BE2C (cell line): ENCODE data around the gene HRC.

Experiments used
- DNase-seq: peaks from one replicate; pipeline ENCODE4 v3.0.0-alpha.2; 2020
- H3K27me3 ChIP-seq: fragments of 250-450 bp; sonication (Bioruptor Pico); 2 replicates; pipeline ENCODE4 v1.5.1; 2020; ENCODE audit warnings: mild to moderate bottlenecking
- H3K36me3 ChIP-seq: fragments of 250-450 bp; sonication (Bioruptor Pico); 2 replicates; pipeline ENCODE4 v1.5.1; 2020; ENCODE audit warnings: mild to moderate bottlenecking
- H3K4me1 ChIP-seq: fragments of 250-450 bp; sonication (Bioruptor Pico); 2 replicates; pipeline ENCODE4 v1.5.1; 2020
- H3K4me3 ChIP-seq: 2 replicates; pipeline ENCODE4 v1.5.1; 2011; ENCODE audit warnings: low read depth, low read length
- H3K9me3 ChIP-seq: fragments of 250-450 bp; sonication (Bioruptor Pico); 2 replicates; pipeline ENCODE4 v1.5.1; 2020
- TF ChIP-seq, protein P1 (sequence below): IDR thresholded peaks from 2 replicates; pipeline ENCODE4 v1.5.1; 2012; ENCODE audit warnings: mild to moderate bottlenecking, low read depth, low read length

HRC gene

DNA sequence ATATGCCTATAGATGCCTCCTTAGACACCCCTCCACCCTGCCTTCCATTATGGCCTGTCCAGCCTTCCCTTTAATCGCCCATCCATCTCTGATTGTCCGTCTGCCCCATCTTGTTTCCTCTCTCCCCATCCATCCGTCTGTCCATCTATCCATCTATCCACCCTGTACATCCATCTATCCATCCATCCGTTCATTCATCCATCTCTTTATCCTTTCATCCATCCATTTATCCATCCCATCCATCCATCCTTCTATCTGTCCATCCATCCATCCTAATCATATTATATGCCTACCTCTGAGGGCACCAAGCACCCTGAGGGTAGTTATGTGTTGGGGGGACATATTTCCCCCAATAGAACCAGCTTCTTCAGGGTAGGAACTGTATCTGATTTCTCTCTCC, 25.5 kb upstream of the HRC start:
- TF ChIP-seq, protein P1, sequence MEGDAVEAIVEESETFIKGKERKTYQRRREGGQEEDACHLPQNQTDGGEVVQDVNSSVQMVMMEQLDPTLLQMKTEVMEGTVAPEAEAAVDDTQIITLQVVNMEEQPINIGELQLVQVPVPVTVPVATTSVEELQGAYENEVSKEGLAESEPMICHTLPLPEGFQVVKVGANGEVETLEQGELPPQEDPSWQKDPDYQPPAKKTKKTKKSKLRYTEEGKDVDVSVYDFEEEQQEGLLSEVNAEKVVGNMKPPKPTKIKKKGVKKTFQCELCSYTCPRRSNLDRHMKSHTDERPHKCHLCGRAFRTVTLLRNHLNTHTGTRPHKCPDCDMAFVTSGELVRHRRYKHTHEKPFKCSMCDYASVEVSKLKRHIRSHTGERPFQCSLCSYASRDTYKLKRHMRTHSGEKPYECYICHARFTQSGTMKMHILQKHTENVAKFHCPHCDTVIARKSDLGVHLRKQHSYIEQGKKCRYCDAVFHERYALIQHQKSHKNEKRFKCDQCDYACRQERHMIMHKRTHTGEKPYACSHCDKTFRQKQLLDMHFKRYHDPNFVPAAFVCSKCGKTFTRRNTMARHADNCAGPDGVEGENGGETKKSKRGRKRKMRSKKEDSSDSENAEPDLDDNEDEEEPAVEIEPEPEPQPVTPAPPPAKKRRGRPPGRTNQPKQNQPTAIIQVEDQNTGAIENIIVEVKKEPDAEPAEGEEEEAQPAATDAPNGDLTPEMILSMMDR = no peak
- Histone ChIP-seq H3K9me3 (no peaks in the 10 kb centered on the region), H3K4me1 (no peaks in the 10 kb centered on the region), H3K36me3 (no peaks in the 10 kb centered on the region), H3K27me3 (no peaks in the 10 kb centered on the region), H3K4me3 (no peak overlapping the region)
- DNase-seq = no peak

DNA sequence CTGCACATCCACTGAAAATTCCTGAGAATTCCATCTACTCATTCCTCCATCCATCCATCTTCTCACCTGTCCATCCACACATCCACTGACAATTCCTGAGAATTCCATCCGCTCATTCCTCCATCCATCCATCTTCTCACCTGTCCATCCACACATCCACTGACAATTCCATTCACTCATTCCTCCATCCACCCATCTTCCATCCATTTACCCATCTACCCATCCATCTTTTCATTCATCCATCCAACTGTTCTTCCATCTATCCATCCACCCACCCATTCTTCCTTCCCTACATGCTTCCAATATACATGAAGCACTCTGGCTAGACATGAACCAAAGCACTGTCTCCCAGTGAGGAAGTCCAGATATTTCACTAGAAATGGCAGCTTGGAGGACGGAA, 18.0 kb upstream of the HRC start:
- H3K9me3 ChIP-seq = no peaks in the 10 kb centered on the region
- H3K4me1 ChIP-seq = no peaks in the 10 kb centered on the region
- H3K27me3 ChIP-seq = no peaks in the 10 kb centered on the region
- no peak overlapping the region for H3K4me3 ChIP-seq
- TF ChIP-seq, protein P1 = no peak
- DNase-seq = no peak
- no peaks in the 10 kb centered on the region for H3K36me3 ChIP-seq

DNA sequence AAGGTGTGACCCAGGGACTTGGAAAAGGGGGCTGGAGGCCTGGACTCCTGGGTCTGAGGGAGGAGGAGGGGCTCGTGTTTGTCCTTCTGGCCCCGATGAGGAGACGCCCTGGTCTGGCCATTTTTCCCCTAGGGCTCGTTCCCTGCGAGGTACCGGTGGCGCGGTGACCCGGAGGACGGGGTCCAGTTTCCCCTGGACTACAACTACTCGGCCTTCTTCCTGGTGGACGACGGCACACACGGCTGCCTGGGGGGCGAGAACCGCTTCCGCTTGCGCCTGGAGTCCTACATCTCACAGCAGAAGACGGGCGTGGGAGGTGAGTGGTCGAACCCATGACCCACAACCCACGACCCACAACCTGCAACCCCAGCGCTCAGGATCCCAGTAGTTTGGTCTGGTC, 13.2 kb upstream of the HRC start:
- H3K4me3 ChIP-seq = no peak overlapping the region
- no peaks in the 10 kb centered on the region for H3K4me1 ChIP-seq
- TF ChIP-seq, protein P1 = no peak
- H3K27me3 ChIP-seq = no peaks in the 10 kb centered on the region; the same call in 1 of the 2 replicates
- no peak for DNase-seq
- H3K36me3 ChIP-seq = no peaks in the 10 kb centered on the region
- no peaks in the 10 kb centered on the region for H3K9me3 ChIP-seq

DNA sequence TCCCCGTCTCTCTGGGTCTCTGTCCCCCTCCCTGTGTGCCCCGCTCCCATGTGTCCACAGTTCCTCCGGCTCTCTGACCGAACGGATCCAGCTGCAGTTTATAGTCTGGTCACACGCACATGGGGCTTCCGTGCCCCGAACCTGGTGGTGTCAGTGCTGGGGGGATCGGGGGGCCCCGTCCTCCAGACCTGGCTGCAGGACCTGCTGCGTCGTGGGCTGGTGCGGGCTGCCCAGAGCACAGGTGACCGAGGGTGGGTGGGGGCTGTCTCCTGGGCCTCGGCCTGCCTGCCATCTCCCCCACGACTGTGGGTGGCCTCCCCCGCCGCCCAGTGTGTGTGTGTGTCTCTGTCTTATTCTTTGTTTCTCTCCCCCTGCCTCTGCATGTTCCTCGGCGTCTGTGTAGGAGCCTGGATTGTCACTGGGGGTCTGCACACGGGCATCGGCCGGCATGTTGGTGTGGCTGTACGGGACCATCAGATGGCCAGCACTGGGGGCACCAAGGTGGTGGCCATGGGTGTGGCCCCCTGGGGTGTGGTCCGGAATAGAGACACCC, 12.7 kb upstream of the HRC start:
- H3K27me3 ChIP-seq = no peaks in the 10 kb centered on the region; the same call in 1 of the 2 replicates
- no peak for DNase-seq
- H3K4me1 ChIP-seq = no peaks in the 10 kb centered on the region
- H3K4me3 ChIP-seq = no peak overlapping the region
- H3K36me3 ChIP-seq = no peaks in the 10 kb centered on the region
- TF ChIP-seq, protein P1 = no peak
- H3K9me3 ChIP-seq = no peaks in the 10 kb centered on the region

DNA sequence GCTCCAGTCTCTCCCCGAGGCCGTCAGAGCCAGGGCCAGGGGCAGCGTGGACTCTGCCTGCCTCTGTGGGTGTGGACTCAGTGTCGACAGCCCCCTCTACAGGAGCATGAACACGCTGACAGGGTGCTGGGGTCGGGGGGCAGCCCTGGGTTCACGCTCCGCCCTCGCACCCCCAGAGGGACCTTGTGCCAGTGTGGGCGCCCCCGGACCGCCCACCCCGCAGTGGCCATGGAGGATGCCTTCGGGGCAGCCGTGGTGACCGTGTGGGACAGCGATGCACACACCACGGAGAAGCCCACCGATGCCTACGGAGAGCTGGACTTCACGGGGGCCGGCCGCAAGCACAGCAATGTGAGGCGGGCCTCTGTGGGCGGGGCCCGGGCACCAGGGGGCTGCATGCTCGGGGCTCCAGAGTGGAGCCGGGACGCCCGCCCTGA, 10.7 kb upstream of the HRC start:
- Histone ChIP-seq H3K36me3 (no peaks in the 10 kb centered on the region), H3K27me3 (no peaks in the 10 kb centered on the region; the same call in 1 of the 2 replicates), H3K4me1 (no peaks in the 10 kb centered on the region), H3K4me3 (no peak overlapping the region), H3K9me3 (no peaks in the 10 kb centered on the region)
- DNase-seq = no peak
- TF ChIP-seq, protein P1 = 0 out of 2 replicates have a peak, but pooled peaks have one; percentile 11

DNA sequence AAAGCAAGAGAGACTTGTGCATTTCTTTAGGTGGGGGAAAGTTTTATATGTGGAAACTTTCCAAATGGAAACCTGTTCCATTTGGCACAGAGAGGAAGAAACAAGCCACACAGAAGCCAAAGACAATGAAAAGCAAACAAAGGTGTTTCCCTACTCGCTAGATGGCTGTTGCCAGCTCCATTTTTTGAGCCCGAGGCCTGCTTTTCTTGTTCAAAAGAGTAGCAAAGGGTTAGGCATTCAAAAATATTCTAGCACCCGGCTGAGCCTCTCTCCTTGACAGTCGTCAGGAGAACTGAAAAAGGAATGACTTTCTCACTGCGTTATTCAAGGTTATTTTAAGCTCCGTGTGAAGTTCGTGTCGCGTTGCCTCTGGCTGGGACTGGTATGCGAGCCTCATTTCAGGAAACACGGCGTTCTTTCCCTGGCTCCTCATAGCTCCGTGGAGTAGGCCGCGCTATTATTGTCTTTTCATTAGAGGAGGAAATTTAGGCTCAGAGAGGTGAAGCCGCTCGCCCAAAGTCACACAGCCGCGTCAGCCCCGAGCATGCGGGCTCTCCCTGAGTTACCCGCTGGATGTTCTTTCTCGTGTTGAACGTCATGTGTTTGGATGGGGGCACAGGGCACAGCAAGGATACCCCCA, 10.0 kb upstream of the HRC start:
- no peaks in the 10 kb centered on the region for H3K9me3 ChIP-seq
- H3K27me3 ChIP-seq = no peaks in the 10 kb centered on the region; the same call in 1 of the 2 replicates
- TF ChIP-seq, protein P1 = no peak
- no peaks in the 10 kb centered on the region for H3K4me1 ChIP-seq
- no peaks in the 10 kb centered on the region for H3K36me3 ChIP-seq
- no peak overlapping the region for H3K4me3 ChIP-seq
- no peak for DNase-seq
